SU-DHL-6 (cell line): ENCODE measurements around the gene MARCHF7.

ENCODE experiments used
- CTCF ChIP-seq: fragments of 200-600 bp; sonication (generic); IDR thresholded peaks from one replicate; pipeline ENCODE4 v1.5.1; 2017; ENCODE audit warnings: antibody characterized with exemption, mild to moderate bottlenecking, low read length, moderate library complexity; ENCODE audit not compliant: insufficient read depth, poor library complexity, severe bottlenecking
- EZH2phosphoT487 ChIP-seq: fragments of 200-600 bp; sonication (generic), shearing (Covaris generic); conservative IDR thresholded peaks from 2 replicates; pipeline ENCODE4 v1.6.1; 2018; ENCODE audit warnings: mild to moderate bottlenecking, antibody characterized with exemption, low read length, moderate library complexity, mixed read lengths

- TF ChIP-seq CTCF (no peak), EZH2phosphoT487 (no peak)
These were observed 49.8 kb downstream of the MARCHF7 start for GRCh38 chr2:159762075-159762474.
